ENCODE measurements around the gene HOXA7.

DNA sequence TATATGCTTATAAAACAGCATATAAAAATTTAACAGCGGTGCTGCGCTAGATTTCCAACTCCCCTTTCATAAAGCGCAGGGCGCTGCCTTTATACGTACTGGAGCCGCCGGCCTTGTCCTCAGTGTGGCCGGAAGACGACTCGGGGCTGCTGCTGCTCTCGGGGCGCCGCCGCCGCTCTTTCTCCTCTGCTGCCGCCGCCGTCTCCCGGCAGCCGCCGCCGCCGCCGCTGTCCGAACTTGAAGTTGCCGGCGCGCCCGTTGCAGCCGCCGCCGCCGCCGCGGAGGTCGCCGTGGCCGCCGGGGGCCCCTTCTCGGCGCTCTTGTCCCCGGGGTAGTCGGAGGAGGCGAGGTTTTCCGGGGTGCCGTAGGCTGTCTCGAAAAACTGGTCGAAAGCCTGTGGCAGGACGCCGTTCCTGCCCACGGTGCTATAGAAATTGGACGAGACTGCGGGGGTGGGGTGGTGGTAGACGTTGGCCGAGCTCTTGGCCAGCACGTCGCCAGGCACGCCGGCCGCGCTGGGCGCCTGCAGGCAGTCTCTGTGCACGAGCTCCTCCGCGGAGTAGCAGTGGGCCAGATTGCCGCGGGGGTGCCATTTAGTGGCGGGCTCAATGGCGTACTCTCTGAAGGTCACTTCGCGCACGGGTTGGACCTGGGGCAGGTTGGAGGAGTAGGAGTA, 28.0 kb upstream of the HOXA7 start:
- TF ChIP-seq EZH2 (IDR thresholded peaks at IDR 0.05): no peak
- TF ChIP-seq POLR2AphosphoS5 (IDR thresholded peaks at IDR 0.05; ENCODE audit: borderline replicate concordance, low read depth, low read length): no peak

All from SK-N-MC (cell line).